ENCODE results near the gene TSTD1.
"Not testable (repeated sequence)": the region's sequence is repeated elsewhere in the genome, so short reads cannot be mapped to it uniquely, and the experiment has no call there.

DNA sequence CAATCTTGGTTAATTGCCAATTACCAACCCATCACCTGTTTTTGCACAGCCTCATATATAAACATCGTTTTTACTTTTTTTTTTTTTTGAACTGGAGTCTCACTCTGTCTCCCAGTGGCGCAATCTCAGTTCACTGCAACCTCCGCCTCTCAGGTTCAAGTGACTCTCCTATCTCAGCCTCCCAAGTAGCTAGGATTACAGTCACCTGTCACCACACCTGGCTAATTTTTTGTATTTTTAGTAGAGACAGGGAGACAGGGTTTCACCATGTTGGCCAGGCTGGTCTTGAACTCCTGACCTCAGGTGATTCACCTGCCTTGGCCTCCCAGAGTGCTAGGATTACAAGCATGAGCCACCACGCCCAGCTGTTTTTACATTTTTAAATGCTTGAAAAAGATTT is 46.7 kb downstream of the TSTD1 start:
- TF ChIP-seq, protein P1, sequence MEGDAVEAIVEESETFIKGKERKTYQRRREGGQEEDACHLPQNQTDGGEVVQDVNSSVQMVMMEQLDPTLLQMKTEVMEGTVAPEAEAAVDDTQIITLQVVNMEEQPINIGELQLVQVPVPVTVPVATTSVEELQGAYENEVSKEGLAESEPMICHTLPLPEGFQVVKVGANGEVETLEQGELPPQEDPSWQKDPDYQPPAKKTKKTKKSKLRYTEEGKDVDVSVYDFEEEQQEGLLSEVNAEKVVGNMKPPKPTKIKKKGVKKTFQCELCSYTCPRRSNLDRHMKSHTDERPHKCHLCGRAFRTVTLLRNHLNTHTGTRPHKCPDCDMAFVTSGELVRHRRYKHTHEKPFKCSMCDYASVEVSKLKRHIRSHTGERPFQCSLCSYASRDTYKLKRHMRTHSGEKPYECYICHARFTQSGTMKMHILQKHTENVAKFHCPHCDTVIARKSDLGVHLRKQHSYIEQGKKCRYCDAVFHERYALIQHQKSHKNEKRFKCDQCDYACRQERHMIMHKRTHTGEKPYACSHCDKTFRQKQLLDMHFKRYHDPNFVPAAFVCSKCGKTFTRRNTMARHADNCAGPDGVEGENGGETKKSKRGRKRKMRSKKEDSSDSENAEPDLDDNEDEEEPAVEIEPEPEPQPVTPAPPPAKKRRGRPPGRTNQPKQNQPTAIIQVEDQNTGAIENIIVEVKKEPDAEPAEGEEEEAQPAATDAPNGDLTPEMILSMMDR (IDR thresholded peaks at IDR 0.05) = not testable (repeated sequence)
- not testable (repeated sequence) for TF ChIP-seq POLR2A, EP300 (IDR thresholded peaks at IDR 0.05)

Data from ovary (tissue), 3 donors.